ENCODE data around the gene RCBTB2.
A peak's percentile ranks its signal among the peaks of the same experiment; 100 is the strongest.

RCBTB2 gene

GRCh38 chr13:48515732-48516131 is 17.1 kb downstream of the RCBTB2 start:
- Mint-ChIP-seq H3K4me1 (peaks cover under 1% of the 10 kb centered on the region), H3K27ac (no peak overlapping the region), H3K27me3 (no peaks in the 10 kb centered on the region), H3K4me3 (no peak overlapping the region), H3K9me3 (no peaks in the 10 kb centered on the region), H3K36me3 (peaks cover 9% of the 10 kb centered on the region)

DNA sequence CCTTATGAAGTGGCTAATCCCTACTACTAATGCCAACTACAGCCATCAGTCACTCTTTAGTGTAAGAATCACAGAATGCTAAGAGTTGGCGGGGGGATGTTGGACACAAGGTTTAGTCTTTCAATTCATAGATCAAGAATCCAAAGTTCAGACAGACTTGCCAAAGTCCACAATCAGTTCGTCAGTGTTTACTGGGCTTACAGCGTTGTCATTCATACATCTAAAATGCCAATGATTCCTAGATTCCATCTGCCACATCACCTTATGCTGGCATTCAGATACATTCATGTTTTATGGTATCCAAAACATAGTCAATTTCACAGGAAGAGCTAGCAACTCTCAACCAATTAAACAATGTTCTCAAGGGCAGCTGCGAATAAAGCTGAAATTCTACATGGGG is 18.1 kb downstream of the RCBTB2 start:
- Mint-ChIP-seq H3K4me1 (peaks cover 9% of the 10 kb centered on the region), H3K36me3 (peaks cover 6% of the 10 kb centered on the region), H3K27ac (no peak overlapping the region), H3K27me3 (no peaks in the 10 kb centered on the region), H3K9me3 (no peaks in the 10 kb centered on the region), H3K4me3 (no peak overlapping the region)

DNA sequence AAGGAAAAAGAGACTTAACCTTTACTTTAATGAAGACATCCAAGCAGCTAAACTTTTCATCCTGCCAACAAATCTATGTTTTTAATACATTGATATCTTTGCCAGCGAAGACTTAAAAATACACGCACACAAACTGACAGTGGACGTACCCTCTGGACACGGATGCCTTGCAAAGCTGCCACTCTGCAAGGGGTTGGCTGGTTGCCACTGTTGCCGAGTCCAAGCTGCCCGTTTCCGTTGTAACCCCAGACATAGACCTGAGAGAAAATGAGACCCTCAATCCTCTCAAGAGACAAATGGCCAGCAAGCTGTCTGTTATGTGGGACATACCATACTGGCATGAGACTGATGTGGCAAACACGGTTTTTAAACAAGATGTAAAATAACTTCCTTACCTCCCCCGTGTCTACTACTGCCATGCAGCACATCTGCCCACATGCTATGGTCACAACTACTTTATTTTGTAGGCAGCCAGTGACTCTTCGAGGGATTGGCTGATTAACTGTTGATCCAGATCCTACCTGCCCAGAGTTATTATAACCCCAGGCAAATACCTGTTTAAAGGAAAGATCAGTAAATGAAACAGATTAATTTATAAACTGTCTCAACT is 21.2 kb downstream of the RCBTB2 start:
- Mint-ChIP-seq H3K4me1 (peaks cover 27% of the 10 kb centered on the region), H3K36me3 (peaks cover 5% of the 10 kb centered on the region), H3K27ac (no peak overlapping the region), H3K9me3 (no peaks in the 10 kb centered on the region), H3K4me3 (no peak overlapping the region), H3K27me3 (no peaks in the 10 kb centered on the region)

DNA sequence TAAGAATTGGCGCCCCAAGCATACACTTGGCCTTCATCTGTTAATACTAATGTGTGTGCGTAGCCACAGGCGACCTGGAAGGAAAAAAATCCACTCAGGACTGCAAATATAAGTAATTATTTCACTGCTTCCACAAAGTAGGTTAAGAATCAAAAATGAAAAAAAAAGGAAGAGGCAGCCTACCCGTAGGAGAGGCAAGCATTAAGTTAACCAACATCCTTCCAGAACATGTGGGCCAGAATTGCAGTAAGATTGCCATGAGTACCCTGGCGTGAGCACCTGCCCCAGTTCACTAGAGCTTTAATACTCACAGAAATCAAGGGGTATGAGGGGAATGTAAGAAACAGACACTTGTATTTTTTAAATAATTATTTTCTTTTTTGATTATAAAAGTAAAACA is 22.2 kb downstream of the RCBTB2 start:
- no peaks in the 10 kb centered on the region for H3K9me3 Mint-ChIP-seq
- H3K36me3 Mint-ChIP-seq: peaks cover 5% of the 10 kb centered on the region
- H3K27me3 Mint-ChIP-seq: no peaks in the 10 kb centered on the region
- H3K4me1 Mint-ChIP-seq: peaks cover 37% of the 10 kb centered on the region
- no peak overlapping the region for H3K27ac Mint-ChIP-seq
- H3K4me3 Mint-ChIP-seq: no peak overlapping the region

DNA sequence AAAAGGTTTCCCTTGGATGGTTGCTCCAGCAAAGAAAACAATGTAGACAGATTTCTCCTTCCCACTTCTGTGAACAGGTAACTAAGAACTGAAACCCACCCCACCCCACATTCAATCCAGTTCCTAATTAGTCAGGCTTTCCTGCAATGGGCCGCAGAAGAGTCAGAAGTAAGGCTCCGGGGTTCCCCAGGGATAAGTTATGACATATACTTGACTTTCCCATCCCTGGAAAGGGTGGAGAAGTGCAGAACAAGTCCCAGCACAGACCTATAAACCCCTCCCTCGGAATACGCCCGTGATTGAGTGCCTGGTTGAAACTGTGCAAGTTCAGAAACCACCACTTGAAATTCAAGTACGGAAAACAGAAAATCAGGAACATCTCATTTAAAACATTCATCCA is 24.9 kb downstream of the RCBTB2 start:
- Mint-ChIP-seq H3K9me3 (no peaks in the 10 kb centered on the region), H3K27ac (no peak overlapping the region), H3K36me3 (no peaks in the 10 kb centered on the region), H3K27me3 (no peaks in the 10 kb centered on the region), H3K4me3 (no peak overlapping the region), H3K4me1 (peaks cover 64% of the 10 kb centered on the region)

GRCh38 chr13:48507021-48507420 is 25.9 kb downstream of the RCBTB2 start:
- Mint-ChIP-seq H3K27me3 (no peaks in the 10 kb centered on the region), H3K9me3 (no peaks in the 10 kb centered on the region), H3K27ac (no peak overlapping the region), H3K4me1 (peaks cover 66% of the 10 kb centered on the region), H3K36me3 (no peaks in the 10 kb centered on the region), H3K4me3 (no peak overlapping the region)

- Mint-ChIP-seq H3K4me1 (peaks cover 74% of the 10 kb centered on the region), H3K9me3 (no peaks in the 10 kb centered on the region), H3K27me3 (no peaks in the 10 kb centered on the region), H3K4me3 (peak overlapping the region; percentile 78), H3K36me3 (no peaks in the 10 kb centered on the region), H3K27ac (peak overlapping the region; percentile 96)
Observed at GRCh38 chr13:48506092-48506701, 26.7 kb downstream of the RCBTB2 start.

GRCh38 chr13:48505597-48506091 is 27.2 kb downstream of the RCBTB2 start:
- H3K27me3 Mint-ChIP-seq: no peaks in the 10 kb centered on the region
- peak overlapping the region; percentile 78 for H3K4me3 Mint-ChIP-seq
- no peaks in the 10 kb centered on the region for H3K36me3 Mint-ChIP-seq
- peak overlapping the region; percentile 96 for H3K27ac Mint-ChIP-seq
- peaks cover 78% of the 10 kb centered on the region for H3K4me1 Mint-ChIP-seq
- H3K9me3 Mint-ChIP-seq: no peaks in the 10 kb centered on the region

- H3K36me3 Mint-ChIP-seq: no peaks in the 10 kb centered on the region
- peak overlapping the region; percentile 78 for H3K4me3 Mint-ChIP-seq
- peaks cover 76% of the 10 kb centered on the region for H3K4me1 Mint-ChIP-seq
- no peaks in the 10 kb centered on the region for H3K9me3 Mint-ChIP-seq
- peak overlapping the region; percentile 96 for H3K27ac Mint-ChIP-seq
- H3K27me3 Mint-ChIP-seq: no peaks in the 10 kb centered on the region
Observed at GRCh38 chr13:48505012-48505411, 27.9 kb downstream of the RCBTB2 start.

DNA sequence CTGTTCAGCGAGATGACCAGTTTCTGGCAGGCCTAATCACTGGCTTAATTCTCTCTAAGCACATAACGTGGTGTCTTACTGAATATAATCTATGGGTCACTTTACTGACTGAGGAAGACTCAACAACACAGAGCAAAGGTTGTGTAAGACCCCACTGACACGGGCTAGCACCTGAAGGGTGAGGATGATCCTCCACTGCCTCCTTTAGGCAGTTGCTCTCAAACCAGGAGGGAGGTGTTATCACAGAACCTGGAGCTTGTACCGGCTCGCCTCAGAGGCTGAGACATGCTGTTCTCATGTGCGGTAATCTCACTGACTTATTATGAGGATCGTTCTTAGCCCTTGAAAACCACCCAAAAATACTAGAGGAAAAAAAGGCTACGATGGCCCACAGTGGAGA is 28.3 kb downstream of the RCBTB2 start:
- H3K36me3 Mint-ChIP-seq: no peaks in the 10 kb centered on the region
- peak overlapping the region; percentile 78 for H3K4me3 Mint-ChIP-seq
- no peaks in the 10 kb centered on the region for H3K9me3 Mint-ChIP-seq
- H3K4me1 Mint-ChIP-seq: peaks cover 73% of the 10 kb centered on the region
- no peaks in the 10 kb centered on the region for H3K27me3 Mint-ChIP-seq
- H3K27ac Mint-ChIP-seq: peak overlapping the region; percentile 56

DNA sequence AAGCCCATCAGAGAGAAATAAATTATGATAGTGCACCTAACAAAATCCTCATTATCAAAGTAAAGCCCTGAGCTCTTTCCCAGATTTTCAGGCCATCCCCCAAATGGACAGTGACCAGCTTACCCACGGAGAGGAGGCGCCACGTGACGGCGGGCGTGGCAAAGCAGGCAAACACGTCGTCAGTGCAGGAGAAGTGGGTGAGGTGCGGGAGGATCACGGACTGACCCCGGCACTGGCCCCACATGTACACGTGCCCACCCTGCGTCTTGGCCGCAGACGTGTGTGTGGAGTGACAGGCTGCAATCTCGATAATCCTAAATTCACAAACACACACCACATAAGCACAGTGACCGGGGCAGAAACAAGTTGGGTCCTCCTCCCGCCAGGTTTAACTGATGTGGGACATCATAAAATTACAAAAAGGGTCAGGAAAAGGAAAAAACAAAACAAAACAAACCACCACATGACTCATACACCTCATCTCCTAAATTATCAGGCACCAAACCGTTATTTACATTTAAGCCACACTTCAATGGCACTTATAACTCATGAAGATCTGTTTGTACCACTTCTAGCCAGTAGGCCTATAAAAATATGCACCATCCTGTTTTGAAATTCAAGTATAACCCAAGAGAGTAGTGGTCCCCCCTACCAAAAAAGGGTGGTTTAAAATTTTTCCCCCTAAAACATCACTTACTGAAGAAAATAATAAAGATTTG is 30.1 kb downstream of the RCBTB2 start:
- no peaks in the 10 kb centered on the region for H3K27me3 Mint-ChIP-seq
- H3K4me1 Mint-ChIP-seq: peaks cover 71% of the 10 kb centered on the region
- H3K9me3 Mint-ChIP-seq: no peaks in the 10 kb centered on the region
- no peak overlapping the region for H3K27ac Mint-ChIP-seq
- no peak overlapping the region for H3K4me3 Mint-ChIP-seq
- H3K36me3 Mint-ChIP-seq: no peaks in the 10 kb centered on the region

DNA sequence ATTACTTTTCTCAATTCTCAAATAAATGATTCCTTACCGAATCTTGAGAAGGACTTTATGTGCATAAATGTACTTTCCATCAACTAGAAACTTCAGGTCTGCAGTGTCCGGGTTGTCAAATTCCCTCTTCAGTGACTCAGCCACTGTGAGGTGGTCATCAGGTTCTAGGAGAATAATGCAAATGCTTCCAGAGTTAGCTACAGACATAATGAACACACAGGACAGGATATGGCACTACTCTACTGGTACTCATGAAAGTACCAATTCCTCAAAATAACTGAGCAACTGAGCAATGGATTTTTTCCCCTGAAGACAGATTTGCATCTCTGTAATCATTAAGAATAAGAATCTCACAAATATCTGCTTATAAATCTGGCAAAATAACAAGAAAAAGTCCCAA is 31.2 kb downstream of the RCBTB2 start:
- Mint-ChIP-seq H3K4me3 (no peak overlapping the region), H3K36me3 (no peaks in the 10 kb centered on the region), H3K9me3 (no peaks in the 10 kb centered on the region), H3K4me1 (peaks cover 62% of the 10 kb centered on the region), H3K27ac (no peak overlapping the region), H3K27me3 (no peaks in the 10 kb centered on the region)

DNA sequence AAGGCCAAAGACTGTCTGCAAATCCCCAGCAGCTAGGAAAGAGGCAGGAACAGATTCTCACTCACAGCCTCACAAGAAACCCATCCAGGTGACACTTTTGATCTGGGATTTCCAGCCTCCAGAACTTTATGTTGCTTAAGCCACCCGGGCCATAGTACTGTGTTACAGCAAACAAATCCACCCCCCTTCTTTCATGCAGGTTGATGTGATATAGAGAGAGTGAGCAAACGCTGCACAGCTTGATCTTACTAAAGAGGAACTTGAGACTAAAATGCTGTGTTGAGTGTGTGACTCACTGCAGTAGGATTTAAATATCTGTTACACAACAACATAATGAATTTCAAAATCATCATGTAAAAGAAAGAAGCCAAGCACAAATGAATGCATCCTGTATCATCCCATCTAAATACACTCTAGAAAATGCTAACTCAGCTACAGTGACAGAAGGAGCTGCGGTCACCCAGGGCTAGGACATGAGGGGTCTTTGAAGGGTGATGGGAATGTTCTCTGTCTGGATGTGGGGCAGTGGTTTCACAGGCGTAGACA is 32.2 kb downstream of the RCBTB2 start:
- H3K4me3 Mint-ChIP-seq: no peak overlapping the region
- H3K27me3 Mint-ChIP-seq: no peaks in the 10 kb centered on the region
- H3K27ac Mint-ChIP-seq: peak overlapping the region; percentile 76
- no peaks in the 10 kb centered on the region for H3K36me3 Mint-ChIP-seq
- H3K4me1 Mint-ChIP-seq: peaks cover 52% of the 10 kb centered on the region
- H3K9me3 Mint-ChIP-seq: no peaks in the 10 kb centered on the region

- Mint-ChIP-seq H3K27ac (no peak overlapping the region), H3K36me3 (no peaks in the 10 kb centered on the region), H3K9me3 (no peaks in the 10 kb centered on the region), H3K4me1 (peaks cover 23% of the 10 kb centered on the region), H3K4me3 (no peak overlapping the region), H3K27me3 (no peaks in the 10 kb centered on the region)
Observed at GRCh38 chr13:48497669-48498068, 35.2 kb downstream of the RCBTB2 start.

DNA sequence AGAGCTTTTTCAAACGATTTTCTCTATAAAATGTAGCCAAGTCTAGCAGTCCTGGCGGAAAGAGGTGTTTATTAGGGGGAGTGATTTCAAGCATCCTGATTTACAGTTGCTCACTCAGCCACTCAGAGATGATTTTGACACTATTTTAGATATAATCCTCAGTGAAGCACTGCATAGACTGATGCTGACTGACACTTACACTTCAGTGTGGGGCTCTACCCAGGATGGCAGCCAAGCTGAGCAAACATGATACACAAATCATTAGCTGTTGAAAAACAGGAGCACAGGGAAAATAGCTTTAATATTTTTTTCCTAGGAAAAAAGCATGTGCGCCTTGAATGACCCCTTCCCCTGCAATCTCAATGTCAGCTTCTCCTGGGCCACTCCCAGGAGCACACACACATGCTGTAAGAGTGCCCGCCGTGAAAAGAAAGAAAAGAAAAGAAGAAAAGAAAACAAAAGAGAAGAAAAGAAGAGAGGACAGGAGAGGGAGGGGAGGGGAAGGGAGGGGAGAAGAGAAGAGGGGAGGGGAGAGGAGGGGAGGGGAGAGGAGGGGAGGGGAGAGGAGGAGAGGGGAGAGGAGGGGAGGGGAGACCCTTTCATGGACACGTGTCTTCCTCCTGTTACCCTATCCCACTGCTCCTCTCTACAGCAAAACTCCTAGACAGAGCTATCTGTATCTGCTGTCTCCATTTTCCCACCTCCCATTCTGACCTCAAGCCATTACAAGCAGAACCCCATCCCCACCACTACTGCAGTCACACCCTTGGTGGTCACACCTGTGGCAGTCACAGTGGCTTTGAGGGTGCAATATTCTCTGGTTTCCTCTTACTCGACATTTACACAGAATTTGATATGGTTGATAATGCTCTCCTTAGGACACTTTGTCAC is 36.4 kb downstream of the RCBTB2 start:
- no peaks in the 10 kb centered on the region for H3K36me3 Mint-ChIP-seq
- H3K27ac Mint-ChIP-seq: peak overlapping the region; percentile 60
- peak overlapping the region; percentile 31 for H3K4me3 Mint-ChIP-seq
- no peaks in the 10 kb centered on the region for H3K27me3 Mint-ChIP-seq
- no peaks in the 10 kb centered on the region for H3K9me3 Mint-ChIP-seq
- peaks cover 17% of the 10 kb centered on the region for H3K4me1 Mint-ChIP-seq

Measured in activated naive CD4-positive, alpha-beta T cell treated with anti-CD3 and anti-CD28 coated beads, Interleukin-2, amount 50 U/mL, for 24 hours (primary cell).